ENCODE data around the gene CTNNAL1. TPM values are rescaled to one million over a fixed set of nuclear protein-coding genes. Genes with fewer than 3 reads are reported as not detected.

Gene CTNNAL1
- polyA plus RNA-seq, 3 donors, result 12.9 to 27.2 (median 26.5) TPM

- H3K27ac ChIP-seq (ENCODE audit: low read depth, low read length), result no peak overlapping the region
- 93 to 95% (median 95%) methylated on average over 3 of the region's 3 CpGs for WGBS, 3 donors
Measured at GRCh38 chr9:109031241-109031640, 17.9 kb upstream of the CTNNAL1 start.

DNA sequence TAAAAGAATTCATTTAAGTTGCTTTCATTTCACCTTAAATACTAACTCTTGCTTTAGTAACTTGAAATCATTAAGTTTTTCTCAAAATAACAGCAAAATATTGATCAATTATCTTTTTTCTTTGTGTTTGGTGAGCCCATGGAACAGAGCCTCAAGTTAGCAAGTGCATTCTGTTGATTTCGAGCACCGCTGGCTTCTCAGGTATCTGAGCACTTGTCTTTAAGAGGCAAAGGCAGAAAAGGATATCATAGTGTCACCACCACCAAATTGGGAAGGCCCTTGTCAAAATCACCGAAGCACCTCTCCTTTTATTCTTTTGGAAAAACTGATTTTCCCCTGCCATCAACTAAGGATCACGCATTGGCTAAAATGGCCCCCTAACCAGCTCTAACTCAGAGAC lies 17.1 kb upstream of the CTNNAL1 start:
- H3K27ac ChIP-seq (ENCODE audit: low read depth, low read length), result no peak overlapping the region
- WGBS, 3 donors, result 90 to 96% (median 95%) methylated on average over 4 of the region's 4 CpGs

DNA sequence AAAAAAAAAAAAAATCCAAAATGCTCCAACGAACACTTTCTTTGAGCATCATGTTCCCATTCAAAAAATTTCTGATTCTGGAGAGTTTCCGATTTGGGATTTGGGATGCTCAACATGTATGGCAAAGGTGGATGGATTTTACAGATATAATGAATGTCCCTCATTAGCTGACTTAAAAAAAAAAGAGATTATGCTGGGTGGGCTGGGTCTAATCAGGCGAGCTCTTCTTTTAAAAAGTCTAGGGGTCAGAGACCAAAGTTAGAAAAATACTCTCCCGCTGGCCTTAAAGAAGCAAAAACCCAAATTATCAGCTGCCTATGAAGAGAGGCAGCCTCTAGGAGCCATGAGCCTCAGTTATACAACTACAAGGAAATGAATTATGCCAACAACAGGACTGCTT lies 15.2 kb upstream of the CTNNAL1 start:
- no peak overlapping the region for H3K27ac ChIP-seq (ENCODE audit: low read depth, low read length)
- 95 to 99% (median 95%) methylated on average over 4 of the region's 4 CpGs for WGBS, 3 donors

- 43 to 48% (median 45%) methylated on average over 2 of the region's 2 CpGs for WGBS, 3 donors
- H3K27ac ChIP-seq (ENCODE audit: low read depth, low read length), result no peak overlapping the region
Measured at GRCh38 chr9:109027176-109027575, 13.9 kb upstream of the CTNNAL1 start.

DNA sequence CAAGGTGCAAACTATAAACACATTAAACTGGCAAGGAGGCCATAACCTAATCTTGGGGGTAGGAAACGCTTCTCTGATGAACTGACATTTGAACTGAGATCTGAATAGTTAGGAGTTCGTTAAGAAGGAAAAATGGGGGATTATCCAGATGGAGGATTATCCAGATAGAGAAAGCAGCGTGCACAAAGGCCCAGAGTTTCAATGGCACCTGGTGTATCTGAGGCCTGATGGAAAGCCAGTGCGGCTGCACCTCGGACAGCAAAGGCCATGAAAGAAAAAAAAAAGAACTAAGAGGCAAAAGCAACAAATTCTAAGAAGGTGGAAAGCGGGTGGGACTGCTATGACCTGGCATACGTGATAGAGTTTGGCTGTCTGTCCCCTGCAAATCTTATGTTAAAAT lies 13.0 kb upstream of the CTNNAL1 start:
- no peak overlapping the region for H3K27ac ChIP-seq (ENCODE audit: low read depth, low read length)
- 94 to 95% (median 94%) methylated on average over 7 of the region's 7 CpGs for WGBS, 3 donors

DNA sequence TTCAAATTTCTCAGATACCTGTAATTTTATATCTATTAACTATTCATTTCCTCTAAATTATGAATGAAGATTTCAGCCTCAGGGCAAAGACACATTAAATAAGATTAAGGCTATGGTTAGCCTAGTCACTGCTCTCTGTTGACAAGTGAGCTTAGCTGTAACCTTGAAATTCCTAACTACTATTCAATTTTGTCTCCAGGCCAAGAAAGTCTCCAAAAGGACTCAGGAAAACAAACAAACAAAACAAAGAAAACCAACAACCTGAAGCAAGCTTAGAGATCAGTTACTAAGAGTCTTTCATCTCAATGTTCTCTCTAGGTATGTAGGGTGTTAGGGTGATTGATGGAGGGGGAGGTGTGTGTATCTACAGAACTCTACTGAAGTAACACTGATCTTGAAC lies 9.6 kb upstream of the CTNNAL1 start:
- H3K27ac ChIP-seq (ENCODE audit: low read depth, low read length), result no peak overlapping the region

GRCh38 chr9:109020581-109021511 lies 7.5 kb upstream of the CTNNAL1 start:
- no peak overlapping the region for H3K27ac ChIP-seq (ENCODE audit: low read depth, low read length)
- 66 to 77% (median 77%) methylated on average over 6 of the region's 6 CpGs for WGBS, 3 donors

DNA sequence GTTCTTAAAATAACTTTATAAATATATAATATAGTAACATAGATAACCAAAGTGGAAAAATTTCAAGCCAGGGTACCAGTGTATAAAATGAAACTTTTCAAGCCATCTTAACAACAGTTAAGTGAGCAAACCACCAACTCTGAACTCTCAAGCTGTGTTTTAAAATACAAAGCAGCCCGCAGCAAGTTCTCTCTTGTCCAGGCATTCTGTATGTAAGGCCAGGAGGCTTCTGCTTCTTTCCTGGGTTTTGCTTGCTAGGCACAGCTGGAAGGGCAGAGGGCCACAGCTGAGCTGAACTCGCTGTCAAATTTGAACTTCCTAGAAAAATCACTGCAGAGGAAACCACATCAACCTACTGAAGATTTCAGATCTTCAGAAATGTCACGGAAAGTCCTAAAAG lies 6.8 kb upstream of the CTNNAL1 start:
- H3K27ac ChIP-seq (ENCODE audit: low read depth, low read length), result no peak overlapping the region
- 92 to 98% (median 93%) methylated on average over 3 of the region's 3 CpGs for WGBS, 3 donors

DNA sequence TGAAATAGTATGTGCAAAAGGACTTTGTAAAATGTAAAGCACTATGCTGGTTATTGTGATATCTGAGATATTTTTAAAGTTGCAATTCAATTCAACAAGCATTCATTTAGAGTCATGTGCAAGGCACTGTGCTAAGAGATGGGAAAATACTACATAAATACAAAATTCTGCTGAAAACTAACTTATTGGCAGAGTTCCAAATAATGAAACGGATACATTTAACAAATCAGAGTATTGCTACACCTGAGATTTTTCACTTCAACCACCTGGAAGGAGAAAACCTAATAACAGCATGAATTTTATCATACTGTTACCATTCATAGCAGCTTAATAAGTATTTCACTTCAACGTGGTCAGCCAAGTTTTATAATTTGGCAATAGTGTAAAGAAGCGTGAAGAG lies 6.1 kb upstream of the CTNNAL1 start:
- WGBS, 3 donors, result 66 to 78% (median 71%) methylated on average over 3 of the region's 3 CpGs
- H3K27ac ChIP-seq (ENCODE audit: low read depth, low read length), result no peak overlapping the region

GRCh38 chr9:109017493-109017892 lies 4.2 kb upstream of the CTNNAL1 start:
- H3K27ac ChIP-seq (ENCODE audit: low read depth, low read length), result no peak overlapping the region
- 79 to 86% (median 81%) methylated on average over 6 of the region's 6 CpGs for WGBS, 3 donors

DNA sequence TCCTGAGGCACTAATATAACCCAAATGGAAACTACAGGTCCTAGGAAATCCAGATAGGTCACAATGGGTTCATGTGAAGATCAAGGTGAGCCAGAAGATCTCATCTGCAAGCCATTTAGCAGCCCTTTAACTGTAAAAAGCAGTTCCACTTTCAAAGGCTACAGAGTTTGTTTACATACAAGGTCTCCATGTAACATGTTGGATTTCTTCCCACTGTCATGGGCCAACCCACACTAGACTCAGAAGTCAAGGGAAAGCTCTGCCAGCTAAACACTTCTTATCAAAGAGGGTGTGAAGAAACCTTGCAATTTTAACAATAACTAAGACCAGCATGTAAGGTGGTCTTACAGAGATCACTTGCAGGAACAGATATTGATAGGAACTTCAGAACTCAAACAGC lies 3.8 kb upstream of the CTNNAL1 start:
- H3K27ac ChIP-seq (ENCODE audit: low read depth, low read length), result no peak overlapping the region

DNA sequence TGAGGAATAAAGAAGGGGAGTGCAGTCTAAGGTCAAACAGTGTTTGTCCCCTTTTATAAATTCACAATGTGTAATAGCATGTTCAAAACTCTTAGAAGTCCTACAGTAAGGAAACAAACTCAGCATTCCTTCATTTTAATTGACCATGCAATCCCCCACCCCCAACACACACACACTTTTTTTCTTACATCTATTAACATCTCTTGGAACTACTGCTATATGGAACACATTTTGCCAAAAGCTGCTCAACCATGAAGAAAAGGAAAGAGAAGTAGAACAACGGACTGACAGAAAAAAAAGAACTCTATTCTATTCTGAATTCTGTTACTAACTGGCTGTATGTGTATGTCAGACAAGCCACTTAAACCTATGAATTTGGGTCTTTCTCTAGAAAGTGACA lies 2.8 kb upstream of the CTNNAL1 start:
- WGBS, 3 donors, result 82 to 93% (median 92%) methylated on average over 1 of the region's 1 CpG
- no peak overlapping the region for H3K27ac ChIP-seq (ENCODE audit: low read depth, low read length)

DNA sequence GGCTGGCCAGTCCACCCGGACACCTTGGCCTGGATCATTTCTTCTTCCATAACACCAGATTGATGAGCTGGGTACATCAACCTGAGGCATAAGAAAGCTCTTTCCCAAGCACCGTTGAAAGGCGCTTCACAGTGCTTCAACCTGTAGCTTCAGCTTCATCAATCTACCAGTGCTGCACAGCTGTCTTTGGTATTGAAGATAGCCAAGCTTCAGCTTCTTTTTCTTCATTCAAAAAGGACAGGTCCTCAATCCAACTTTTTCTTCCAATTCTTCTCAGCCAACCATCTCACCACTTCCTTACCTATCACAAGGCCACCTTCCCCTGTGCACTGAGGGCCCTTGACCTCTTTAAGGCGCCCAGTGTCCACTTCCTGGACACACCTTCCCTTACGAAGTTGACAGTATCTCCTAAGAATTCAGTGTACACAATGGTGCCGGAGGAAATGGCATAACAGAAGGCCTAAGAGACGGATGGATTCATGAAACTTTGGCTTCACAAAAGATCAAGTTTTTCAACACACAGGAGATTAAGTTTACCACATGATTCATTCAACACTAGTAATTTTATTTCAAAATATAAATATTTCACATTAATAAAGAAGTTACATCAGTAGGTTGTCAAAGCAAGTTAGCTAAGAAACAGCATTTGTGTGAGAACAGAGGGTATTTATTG lies 1.4 kb upstream of the CTNNAL1 start:
- WGBS, 3 donors, result 64 to 79% (median 73%) methylated on average over 7 of the region's 7 CpGs
- no peak overlapping the region for H3K27ac ChIP-seq (ENCODE audit: low read depth, low read length)

- 17 to 22% (median 22%) methylated on average over 16 to 19 of the region's 19 CpGs for WGBS, 3 donors
- peak overlapping the region; percentile 20 for H3K27ac ChIP-seq (ENCODE audit: low read depth, low read length)
Measured at GRCh38 chr9:109013679-109014607, 644 bp upstream of the CTNNAL1 start.

- peak overlapping the region; percentile 49 for H3K27ac ChIP-seq (ENCODE audit: low read depth, low read length)
- WGBS, 3 donors, result 3 to 4% (median 4%) methylated on average over 25 to 29 of the region's 29 CpGs
Measured at GRCh38 chr9:109012009-109012875, 1.1 kb downstream of the CTNNAL1 start.

- no peak overlapping the region for H3K27ac ChIP-seq (ENCODE audit: low read depth, low read length)
Measured at GRCh38 chr9:109011231-109011671, 2.0 kb downstream of the CTNNAL1 start.

GRCh38 chr9:109010746-109011145 lies 2.6 kb downstream of the CTNNAL1 start:
- WGBS, 3 donors, result 14 to 45% (median 26%) methylated on average over 1 of the region's 1 CpG

GRCh38 chr9:109005678-109006077 lies 7.6 kb downstream of the CTNNAL1 start:
- WGBS, 3 donors, result 61 to 81% (median 70%) methylated on average over 3 of the region's 3 CpGs
- no peak overlapping the region for H3K27ac ChIP-seq (ENCODE audit: low read depth, low read length)

More at GRCh38 chr9:109010746-109011145, 2.6 kb downstream of the CTNNAL1 start:
- H3K27ac ChIP-seq (ENCODE audit: low read depth, low read length), result no peak overlapping the region

Data from adipose tissue (tissue), 3 donors.